GM12864 (cell line): ENCODE data around the gene EN1.

ENCODE experiments used
- DNase-seq: peaks from one replicate; pipeline ENCODE4 v3.0.0-alpha.2; 2011; ENCODE audit warnings: low read depth
- H3K4me3 ChIP-seq: 2 replicates; pipeline ENCODE4 v1.5.1; 2011; ENCODE audit warnings: mild to moderate bottlenecking, low read depth, low read length, control low read depth
- CTCF ChIP-seq: IDR thresholded peaks from 2 replicates; pipeline ENCODE4 v1.5.1; 2011; ENCODE audit warnings: low read depth, mild to moderate bottlenecking, moderate library complexity, low read length, control low read depth, inconsistent platforms; ENCODE audit errors: missing control alignments

The EN1 gene

GRCh38 chr2:118830881-118831280 lies 16.6 kb downstream of the EN1 start:
- DNase-seq = no peak
- TF ChIP-seq CTCF = no peak
- H3K4me3 ChIP-seq = no peak overlapping the region

- no peak for DNase-seq
- no peak for TF ChIP-seq CTCF
- H3K4me3 ChIP-seq = no peak overlapping the region
These were observed 17.3 kb downstream of the EN1 start for GRCh38 chr2:118830118-118830517.

GRCh38 chr2:118826093-118826492 lies 21.4 kb downstream of the EN1 start:
- TF ChIP-seq CTCF = no peak
- H3K4me3 ChIP-seq = no peak overlapping the region
- DNase-seq = no peak

- TF ChIP-seq CTCF = no peak
- no peak overlapping the region for H3K4me3 ChIP-seq
- no peak for DNase-seq
These were observed 23.8 kb downstream of the EN1 start for GRCh38 chr2:118823633-118824032.

GRCh38 chr2:118822572-118822971 lies 24.9 kb downstream of the EN1 start:
- no peak overlapping the region for H3K4me3 ChIP-seq
- no peak for DNase-seq
- no peak for TF ChIP-seq CTCF

GRCh38 chr2:118822015-118822414 lies 25.4 kb downstream of the EN1 start:
- no peak for TF ChIP-seq CTCF
- DNase-seq = no peak
- no peak overlapping the region for H3K4me3 ChIP-seq

GRCh38 chr2:118817469-118817868 lies 30.0 kb downstream of the EN1 start:
- no peak overlapping the region for H3K4me3 ChIP-seq
- no peak for TF ChIP-seq CTCF
- no peak for DNase-seq
